GM19035 (cell line): ENCODE results near the gene TAS2R30.
"Not testable (repeated sequence)": the region's sequence is repeated elsewhere in the genome, so short reads cannot be mapped to it uniquely, and the experiment has no call there.

Source experiments
- ATAC-seq: cut with Tn5 transposase; IDR thresholded peaks from one replicate; pipeline ENCODE4 v1.9.1; 2021; ENCODE audit not compliant: unreplicated experiment

TAS2R30 gene

DNA sequence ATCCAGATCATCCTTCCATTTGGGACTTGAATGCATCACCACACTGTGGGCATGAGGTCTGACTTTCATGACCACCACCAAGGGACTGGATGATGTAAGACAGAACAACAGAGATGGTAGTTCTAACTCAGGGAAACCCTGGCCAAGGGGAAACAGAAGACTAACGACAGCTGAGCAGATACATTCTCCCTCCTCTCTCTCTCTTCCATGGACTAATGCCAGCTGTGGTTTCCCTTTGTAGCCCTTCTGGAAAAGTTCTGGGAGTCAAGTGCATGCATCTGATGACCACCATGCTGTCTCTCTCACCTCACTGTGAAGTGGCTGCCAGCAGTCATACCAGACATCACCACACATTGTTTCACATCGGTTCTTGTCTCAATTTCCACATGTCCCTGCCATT, 3.4 kb downstream of the TAS2R30 start:
- no peak for ATAC-seq

GRCh38 chr12:11130382-11130781, 4.1 kb downstream of the TAS2R30 start:
- no peak for ATAC-seq

- ATAC-seq: not testable (repeated sequence)
Observed at GRCh38 chr12:11114130-11114529, 20.3 kb downstream of the TAS2R30 start.

GRCh38 chr12:11111213-11111612, 23.2 kb downstream of the TAS2R30 start:
- ATAC-seq: not testable (repeated sequence)

- ATAC-seq: no peak
Observed at GRCh38 chr12:11108862-11109261, 25.6 kb downstream of the TAS2R30 start.

- no peak for ATAC-seq
Observed at GRCh38 chr12:11107719-11108118, 26.7 kb downstream of the TAS2R30 start.

GRCh38 chr12:11106288-11106687, 28.2 kb downstream of the TAS2R30 start:
- no peak for ATAC-seq

DNA sequence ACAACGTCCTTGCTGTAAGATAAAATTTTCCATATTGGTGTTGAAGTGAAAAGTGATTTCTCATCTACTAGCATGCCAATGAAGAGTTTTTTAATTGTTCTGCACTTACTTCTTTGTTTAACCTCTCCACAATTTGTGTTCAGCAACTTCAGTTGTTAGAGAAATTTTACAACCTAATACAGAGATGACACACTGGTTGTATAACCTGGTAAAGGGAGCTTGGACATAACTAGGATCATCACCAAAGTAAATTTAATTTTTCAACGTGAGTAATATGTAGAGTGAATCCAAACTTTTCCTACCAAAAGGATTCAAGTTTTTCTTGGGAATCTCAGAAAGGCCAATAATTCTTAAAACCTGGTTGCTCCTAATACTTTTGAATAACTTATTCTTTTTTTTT, 28.9 kb downstream of the TAS2R30 start:
- no peak for ATAC-seq

GRCh38 chr12:11094910-11095309, 39.5 kb downstream of the TAS2R30 start:
- ATAC-seq: not testable (repeated sequence)

- no peak for ATAC-seq
Observed at GRCh38 chr12:11092128-11092527, 42.3 kb downstream of the TAS2R30 start, which contains the start of gene TAS2R43. Gene TAS2R43 (minus strand): TSS chr12:11092313. CDS start chr12:11092229, 84 bp downstream.

- no peak for ATAC-seq
Observed at GRCh38 chr12:11089246-11089645, 45.2 kb downstream of the TAS2R30 start.

DNA sequence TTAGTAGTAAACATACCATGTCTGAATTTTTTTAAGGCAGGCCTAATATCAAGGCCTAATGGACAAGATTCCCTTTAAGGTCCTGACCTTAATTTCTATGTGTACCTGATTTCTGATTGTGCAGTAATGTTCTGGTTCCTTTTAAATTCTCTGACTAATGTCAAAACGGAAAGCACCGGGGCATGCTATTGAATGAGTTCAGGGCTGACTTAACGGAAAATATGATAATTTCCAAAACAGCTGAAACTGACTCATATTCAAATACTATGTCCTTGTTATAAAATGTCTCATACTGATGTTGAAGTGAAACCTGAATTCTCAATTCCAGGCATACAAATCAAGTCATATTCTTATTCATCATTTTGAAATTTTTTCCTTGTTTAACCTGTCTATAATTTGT, 49.0 kb downstream of the TAS2R30 start:
- ATAC-seq: peak; percentile 69
